Bronchial epithelial cell (primary cell): ENCODE data around the gene IFT81. TPM values are rescaled to one million over a fixed set of nuclear protein-coding genes. Genes with fewer than 3 reads are reported as not detected.

Experiments used
- DNase-seq: peaks from one replicate; pipeline ENCODE4 v3.0.0-alpha.2; 2010; ENCODE audit warnings: low read depth
- FAIRE-seq: peaks from 2 replicates; lab custom pipeline; 2011; peaks lifted over from hg19 to GRCh38; lab: Jason Lieb, UNC
- H3K27me3 ChIP-seq: 2 replicates; pipeline ENCODE4 v1.5.1; 2011; ENCODE audit warnings: low read length; ENCODE audit not compliant: control insufficient read depth, insufficient read depth
- H3K36me3 ChIP-seq: 2 replicates; pipeline ENCODE4 v1.5.1; 2011; ENCODE audit warnings: low read length; ENCODE audit not compliant: control insufficient read depth, insufficient read depth
- H3K4me3 ChIP-seq: 2 replicates; pipeline ENCODE4 v1.5.1; 2011; ENCODE audit warnings: mild to moderate bottlenecking, low read depth, low read length, control low read depth
- total RNA-seq: library from RNA; depleted of rRNA; stranded (reverse); fragments of >200 nt; gene quantifications from 2 replicates; pipeline ENCODE4 v1.2.1, GENCODE V29; 2014
- TF ChIP-seq, protein P1 (sequence below): IDR thresholded peaks from 2 replicates; pipeline ENCODE4 v1.5.1; 2011; ENCODE audit warnings: mild to moderate bottlenecking, moderate library complexity, low read length, control low read depth, inconsistent platforms; ENCODE audit not compliant: insufficient read depth, severe bottlenecking

Gene IFT81
- total RNA-seq, 1 donor from 2014 or later = 5.8 TPM

DNA sequence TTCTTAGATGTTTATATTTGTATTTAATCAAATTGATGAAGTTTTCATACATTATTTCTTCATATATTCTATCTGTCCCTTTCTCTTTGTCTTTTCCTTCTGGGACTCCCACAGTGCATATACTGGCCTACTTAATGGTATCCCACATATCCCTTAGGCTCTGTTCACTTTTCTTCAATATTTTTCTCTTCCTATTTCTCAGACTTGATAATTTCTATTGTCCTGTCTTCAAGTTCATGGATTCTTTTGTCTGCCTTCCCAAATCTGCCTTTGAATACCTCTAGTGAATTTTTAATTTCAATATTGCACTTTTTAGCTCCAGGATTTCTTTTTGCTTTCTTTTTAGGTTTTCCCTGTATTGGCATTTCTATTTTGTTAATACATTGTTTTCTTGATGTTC lies 33.4 kb downstream of the IFT81 start:
- Histone ChIP-seq H3K27me3 (no peaks in the 10 kb centered on the region), H3K36me3 (peaks cover 2% of the 10 kb centered on the region), H3K4me3 (no peak overlapping the region)
- TF ChIP-seq, protein P1, sequence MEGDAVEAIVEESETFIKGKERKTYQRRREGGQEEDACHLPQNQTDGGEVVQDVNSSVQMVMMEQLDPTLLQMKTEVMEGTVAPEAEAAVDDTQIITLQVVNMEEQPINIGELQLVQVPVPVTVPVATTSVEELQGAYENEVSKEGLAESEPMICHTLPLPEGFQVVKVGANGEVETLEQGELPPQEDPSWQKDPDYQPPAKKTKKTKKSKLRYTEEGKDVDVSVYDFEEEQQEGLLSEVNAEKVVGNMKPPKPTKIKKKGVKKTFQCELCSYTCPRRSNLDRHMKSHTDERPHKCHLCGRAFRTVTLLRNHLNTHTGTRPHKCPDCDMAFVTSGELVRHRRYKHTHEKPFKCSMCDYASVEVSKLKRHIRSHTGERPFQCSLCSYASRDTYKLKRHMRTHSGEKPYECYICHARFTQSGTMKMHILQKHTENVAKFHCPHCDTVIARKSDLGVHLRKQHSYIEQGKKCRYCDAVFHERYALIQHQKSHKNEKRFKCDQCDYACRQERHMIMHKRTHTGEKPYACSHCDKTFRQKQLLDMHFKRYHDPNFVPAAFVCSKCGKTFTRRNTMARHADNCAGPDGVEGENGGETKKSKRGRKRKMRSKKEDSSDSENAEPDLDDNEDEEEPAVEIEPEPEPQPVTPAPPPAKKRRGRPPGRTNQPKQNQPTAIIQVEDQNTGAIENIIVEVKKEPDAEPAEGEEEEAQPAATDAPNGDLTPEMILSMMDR = no peak
- DNase-seq (no peak), FAIRE-seq (no peak)

- Histone ChIP-seq H3K4me3 (no peak overlapping the region), H3K36me3 (peaks cover 2% of the 10 kb centered on the region), H3K27me3 (no peaks in the 10 kb centered on the region)
- no peak for FAIRE-seq
- TF ChIP-seq, protein P1 = no peak
- DNase-seq = no peak
Measured at GRCh38 chr12:110159671-110160245, 35.6 kb downstream of the IFT81 start.

GRCh38 chr12:110165540-110166159 lies 41.5 kb downstream of the IFT81 start:
- no peaks in the 10 kb centered on the region for H3K36me3 ChIP-seq
- no peaks in the 10 kb centered on the region for H3K27me3 ChIP-seq
- TF ChIP-seq, protein P1 = no peak
- H3K4me3 ChIP-seq = no peak overlapping the region
- FAIRE-seq (no peak), DNase-seq (no peak)

DNA sequence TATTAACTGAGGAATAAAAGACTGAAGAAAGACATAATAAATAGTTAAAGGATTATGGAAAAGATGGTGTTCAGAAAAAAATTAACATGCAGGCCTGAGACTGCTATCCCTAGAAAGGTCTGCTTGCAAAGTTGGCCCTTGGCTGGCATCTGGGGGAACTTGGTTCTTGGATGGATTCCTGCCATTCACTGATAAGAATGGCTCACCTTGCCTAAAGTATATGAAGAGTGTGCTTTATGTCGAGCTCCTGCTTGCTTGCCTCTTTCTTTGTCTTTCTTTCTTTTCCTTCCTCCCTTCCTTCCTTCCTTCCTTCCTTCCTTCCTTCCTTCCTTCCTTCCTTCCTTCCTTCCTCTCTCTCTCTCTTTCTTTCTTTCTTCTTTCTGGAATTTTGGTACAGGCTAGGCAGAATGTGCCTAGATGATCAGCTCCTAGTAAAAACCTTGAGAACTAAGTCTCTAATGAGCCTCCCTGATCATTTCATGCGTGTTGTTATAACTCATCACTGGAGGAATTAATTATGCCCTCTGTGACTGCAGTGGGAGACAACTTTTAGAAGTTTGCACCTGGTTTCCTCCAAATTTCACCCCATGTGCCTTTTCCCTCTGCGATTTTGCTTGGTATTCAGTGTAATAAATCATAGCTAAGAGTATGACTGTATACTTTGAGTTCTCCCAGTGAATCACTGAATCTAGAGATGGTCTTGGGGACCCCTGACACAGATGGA lies 44.7 kb downstream of the IFT81 start:
- H3K4me3 ChIP-seq = no peak overlapping the region
- no peaks in the 10 kb centered on the region for H3K27me3 ChIP-seq
- no peaks in the 10 kb centered on the region for H3K36me3 ChIP-seq
- FAIRE-seq (no peak), DNase-seq (no peak)
- TF ChIP-seq, protein P1 = no peak

DNA sequence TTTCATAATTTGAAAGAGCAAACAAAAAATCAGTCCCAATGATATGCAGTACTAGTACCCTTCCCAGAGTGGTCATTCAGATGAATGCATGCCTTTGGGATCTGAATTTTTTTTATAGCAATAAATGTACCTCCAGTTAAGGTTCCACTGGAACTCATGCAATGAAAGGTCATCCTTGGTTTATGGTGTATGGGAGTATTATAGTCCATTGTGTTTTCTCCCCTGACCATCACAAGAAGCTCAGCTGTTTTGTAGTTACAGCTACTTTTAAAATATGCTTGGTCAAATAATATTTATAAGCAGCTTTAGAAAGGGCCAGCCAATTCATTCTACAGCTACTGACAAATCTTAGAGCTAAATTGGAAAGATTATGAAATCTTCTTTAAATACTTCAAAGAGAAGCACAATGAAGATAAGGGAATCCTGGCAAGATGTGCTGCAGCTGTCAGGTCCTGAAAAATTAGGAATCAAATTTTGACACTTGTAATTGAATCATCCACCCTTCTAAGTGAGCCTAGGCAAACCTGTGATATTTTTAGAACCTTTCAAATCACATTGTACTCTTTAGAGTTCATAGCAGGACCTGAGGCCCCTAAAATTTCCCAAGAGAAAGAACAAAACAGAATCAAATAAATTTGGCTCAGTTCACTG lies 46.5 kb downstream of the IFT81 start:
- no peak for FAIRE-seq
- no peaks in the 10 kb centered on the region for H3K36me3 ChIP-seq
- no peak overlapping the region for H3K4me3 ChIP-seq
- H3K27me3 ChIP-seq = no peaks in the 10 kb centered on the region
- DNase-seq = no peak
- TF ChIP-seq, protein P1 = no peak
